GM19240 (cell line): ENCODE results near the gene NR0B2.

Experiments
- DNase-seq: peaks from one replicate; pipeline ENCODE4 v3.0.0; 2011; ENCODE audit warnings: low spot score; ENCODE audit not compliant: insufficient read length

Gene NR0B2

GRCh38 chr1:26938004-26938658, 24.4 kb upstream of the NR0B2 start:
- DNase-seq = no peak

- DNase-seq = no peak
Observed at GRCh38 chr1:26936823-26937222, 23.0 kb upstream of the NR0B2 start.

- no peak for DNase-seq
Observed at GRCh38 chr1:26932531-26932930, 18.8 kb upstream of the NR0B2 start.

GRCh38 chr1:26923711-26924110, 9.9 kb upstream of the NR0B2 start:
- no peak for DNase-seq

GRCh38 chr1:26922901-26923300, 9.1 kb upstream of the NR0B2 start:
- no peak for DNase-seq

- DNase-seq = no peak
Observed at GRCh38 chr1:26922431-26922729, 8.6 kb upstream of the NR0B2 start.

GRCh38 chr1:26921540-26922430, 8.0 kb upstream of the NR0B2 start, which contains the start of gene NUDC:
NUDC (plus strand) TSS chr1:26921743; CDS start chr1:26921849, 106 bp downstream.
- DNase-seq = peak; percentile 97

GRCh38 chr1:26921126-26921539, 7.4 kb upstream of the NR0B2 start:
- no peak for DNase-seq

- no peak for DNase-seq
Observed at GRCh38 chr1:26915204-26915842, 1.5 kb upstream of the NR0B2 start.

GRCh38 chr1:26913389-26913753, 404 bp downstream of the NR0B2 start:
- no peak for DNase-seq

GRCh38 chr1:26912147-26912490, 1.7 kb downstream of the NR0B2 start:
- DNase-seq = no peak

- no peak for DNase-seq
Observed at GRCh38 chr1:26911399-26912146, 2.2 kb downstream of the NR0B2 start.

GRCh38 chr1:26910343-26911160, 3.2 kb downstream of the NR0B2 start:
- DNase-seq = no peak

- no peak for DNase-seq
Observed at GRCh38 chr1:26909951-26910342, 3.8 kb downstream of the NR0B2 start.

- no peak for DNase-seq
Observed at GRCh38 chr1:26907071-26907917, 6.5 kb downstream of the NR0B2 start.

GRCh38 chr1:26900815-26901511, 12.8 kb downstream of the NR0B2 start:
- no peak for DNase-seq

GRCh38 chr1:26900001-26900814, 13.6 kb downstream of the NR0B2 start, which contains the start of gene GPATCH3:
GPATCH3 (minus strand) TSS chr1:26900467; CDS start chr1:26900442, 25 bp downstream.
- DNase-seq = peak; percentile 83

GRCh38 chr1:26897351-26897750, 16.4 kb downstream of the NR0B2 start:
- no peak for DNase-seq
